GM03348 (cell line): Measurements from ENCODE around the gene NAA60.
A peak's percentile ranks its signal among the peaks of the same experiment; 100 is the strongest.
"Not testable (repeated sequence)": the region's sequence is repeated elsewhere in the genome, so short reads cannot be mapped to it uniquely, and the experiment has no call there.

Experiments
- DNase-seq: peaks from one replicate; pipeline ENCODE4 v3.0.0; 2012; ENCODE audit warnings: low spot score

NAA60 gene

DNA sequence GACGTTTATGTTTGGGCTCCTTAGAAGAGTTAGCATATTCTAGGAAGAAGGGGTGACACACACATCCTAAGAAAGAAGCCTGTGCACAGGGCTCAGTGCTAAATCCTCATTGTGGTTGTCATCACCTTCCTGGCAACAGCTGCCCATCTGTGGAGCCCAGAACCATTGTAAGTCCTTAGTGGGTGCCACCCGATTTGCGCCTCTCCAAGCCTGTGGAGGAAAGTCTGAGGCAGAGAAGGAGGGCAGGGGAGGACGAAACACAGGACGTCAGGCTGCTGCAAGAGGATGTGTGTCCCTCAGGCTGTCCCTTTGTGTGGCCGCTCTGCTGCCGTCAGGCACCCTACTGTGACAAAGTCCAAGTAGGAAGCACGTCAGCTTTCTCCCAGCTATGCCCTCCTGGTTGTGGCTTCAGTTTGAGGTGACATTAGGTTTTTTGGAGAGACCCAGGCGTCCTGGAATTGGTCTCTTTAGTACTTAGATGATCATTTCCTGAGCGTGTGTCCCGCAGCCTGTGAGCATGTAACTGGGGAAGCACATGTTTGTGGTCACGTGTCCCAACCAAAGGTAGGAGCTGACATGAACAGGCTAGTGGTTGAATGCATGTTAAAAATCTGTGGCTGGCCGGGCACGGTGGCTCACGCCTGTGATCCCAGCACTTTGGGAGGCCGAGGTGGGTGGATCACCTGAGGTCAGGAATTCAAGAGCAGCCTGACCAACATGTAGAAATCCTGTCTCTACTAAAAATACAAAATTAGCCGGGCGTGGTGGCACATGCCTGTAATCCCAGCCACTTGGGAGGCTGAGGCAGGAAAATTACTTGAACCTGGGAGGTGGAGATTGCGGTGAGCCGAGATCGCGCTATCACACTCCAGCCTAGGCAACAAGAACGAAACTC lies 68.1 kb downstream of the NAA60 start:
- DNase-seq = no peak

DNA sequence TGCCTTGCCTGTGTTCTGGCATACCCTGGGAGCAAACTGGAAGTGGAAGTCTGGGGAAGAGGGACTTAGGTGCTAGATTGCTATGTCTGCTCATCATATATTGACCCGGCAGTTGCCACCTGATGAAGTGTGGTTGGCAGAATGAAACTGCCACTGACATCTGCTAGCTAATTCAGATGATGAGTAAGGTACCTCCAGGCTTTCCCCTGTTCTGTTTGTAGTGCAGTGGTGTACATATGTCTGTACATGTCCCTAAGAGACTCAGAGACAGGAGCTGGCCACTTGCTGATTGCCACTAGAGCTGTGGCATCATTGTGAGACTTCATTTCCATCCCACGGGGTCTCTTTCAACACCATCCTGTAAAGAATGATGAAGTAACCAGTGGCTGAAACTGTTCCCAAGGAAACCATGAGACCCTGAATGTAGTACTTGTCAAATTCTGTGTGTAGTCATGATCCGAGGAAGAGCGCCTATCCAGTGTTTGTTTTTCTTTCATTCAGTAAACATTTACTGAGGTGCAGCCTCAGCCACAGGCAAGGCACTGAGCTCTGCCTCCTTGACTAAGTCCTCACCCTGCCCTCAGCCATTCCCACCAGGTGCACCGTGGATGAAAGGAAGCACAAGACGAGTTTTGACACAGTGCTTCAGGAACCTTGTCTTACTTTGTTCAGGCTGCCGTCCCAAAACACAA lies 70.6 kb downstream of the NAA60 start:
- DNase-seq = no peak

- DNase-seq = no peak
These were observed 71.1 kb downstream of the NAA60 start for GRCh38 chr16:3514621-3515020.

DNA sequence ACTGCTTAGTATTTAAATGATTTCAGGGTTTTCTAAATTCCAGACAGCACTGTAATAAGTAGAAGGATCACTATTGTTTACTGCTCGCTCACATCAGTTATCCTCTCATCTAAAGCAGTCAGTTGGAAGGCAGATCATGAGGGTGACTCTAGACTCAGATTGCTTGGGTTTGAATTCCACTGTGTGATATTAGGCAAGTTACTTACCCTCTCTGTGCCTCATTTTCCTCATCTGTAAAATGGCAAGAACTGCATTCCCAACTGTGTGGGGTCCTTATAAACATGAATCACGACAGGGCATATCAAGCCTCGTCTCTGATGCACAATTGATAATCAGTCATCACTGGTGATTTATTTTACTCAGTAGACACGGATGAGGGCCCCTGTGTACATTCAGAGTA lies 72.4 kb downstream of the NAA60 start:
- no peak for DNase-seq

DNA sequence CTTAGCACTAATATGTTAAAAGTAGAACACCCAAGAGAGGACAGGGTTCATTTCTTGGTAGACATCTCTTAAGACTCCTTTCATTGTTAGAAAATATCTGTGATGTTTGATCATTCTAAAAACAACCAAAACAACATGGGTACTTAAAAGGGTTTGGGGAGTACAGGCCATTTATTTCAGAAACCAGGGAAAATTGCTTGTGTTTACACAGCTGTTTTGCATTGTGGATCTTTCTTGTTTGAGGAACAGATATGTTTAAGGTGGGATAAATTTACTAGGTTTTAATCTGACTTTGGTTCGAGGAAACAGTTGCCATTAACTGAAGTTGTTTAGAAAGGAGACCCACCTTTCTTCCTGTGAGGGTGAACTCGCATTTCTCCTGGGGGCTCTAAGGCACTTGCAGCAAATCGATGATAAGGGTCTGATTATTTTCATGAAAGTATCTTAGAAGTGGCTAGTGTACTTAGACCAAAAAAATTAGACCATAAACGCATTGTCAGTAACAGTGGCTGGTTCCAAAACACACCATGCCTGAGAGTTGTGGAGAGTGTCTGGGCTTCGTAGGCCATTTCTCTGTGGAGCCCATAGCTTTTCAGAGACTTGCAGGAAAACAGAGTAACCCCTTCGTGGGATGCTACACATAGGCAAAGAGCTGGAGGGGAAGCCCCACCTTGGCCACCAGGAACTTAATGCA lies 75.0 kb downstream of the NAA60 start:
- DNase-seq = no peak

DNA sequence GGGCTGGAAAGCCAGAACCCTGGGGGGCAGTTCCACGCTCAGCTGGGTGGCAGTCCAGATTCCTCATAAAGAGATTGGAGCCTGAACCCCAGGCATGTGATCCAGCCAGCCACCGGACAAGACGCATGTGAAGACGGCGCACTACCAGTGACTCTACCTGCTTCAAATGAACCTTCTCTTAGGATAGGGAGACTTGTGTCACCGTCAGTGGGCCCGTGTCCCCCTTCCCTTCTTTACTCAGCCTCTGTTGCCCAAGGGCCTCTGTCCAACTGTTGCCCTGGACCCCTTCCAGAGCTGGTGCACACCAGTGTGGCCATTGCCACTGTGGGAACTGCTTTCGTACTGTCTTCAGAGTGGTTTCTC lies 75.5 kb downstream of the NAA60 start:
- DNase-seq = no peak

GRCh38 chr16:3519581-3519980 lies 76.1 kb downstream of the NAA60 start:
- no peak for DNase-seq

DNA sequence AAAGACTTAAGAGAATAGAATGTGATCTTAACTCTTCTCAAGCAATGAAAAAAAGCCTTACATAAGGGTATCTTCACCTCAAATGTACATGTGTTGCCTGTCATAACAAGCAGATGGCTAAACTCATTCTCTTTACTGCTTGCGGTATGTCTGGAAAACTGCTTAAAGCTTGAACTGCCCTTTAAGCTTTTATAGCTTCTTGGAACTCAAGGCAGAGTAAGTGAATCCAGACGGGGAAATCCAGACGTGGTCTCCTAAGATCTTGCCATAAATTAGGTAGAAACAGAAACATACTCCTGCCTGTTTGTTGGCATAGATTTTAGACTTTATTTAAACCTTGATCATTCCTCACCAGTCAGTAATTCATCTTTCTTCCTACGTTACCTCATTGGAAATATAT lies 76.9 kb downstream of the NAA60 start:
- peak; percentile 39 for DNase-seq

- DNase-seq = peak; percentile 24
These were observed 77.4 kb downstream of the NAA60 start for GRCh38 chr16:3520841-3521240.

- DNase-seq = no peak
These were observed 79.8 kb downstream of the NAA60 start for GRCh38 chr16:3523281-3523680.

DNA sequence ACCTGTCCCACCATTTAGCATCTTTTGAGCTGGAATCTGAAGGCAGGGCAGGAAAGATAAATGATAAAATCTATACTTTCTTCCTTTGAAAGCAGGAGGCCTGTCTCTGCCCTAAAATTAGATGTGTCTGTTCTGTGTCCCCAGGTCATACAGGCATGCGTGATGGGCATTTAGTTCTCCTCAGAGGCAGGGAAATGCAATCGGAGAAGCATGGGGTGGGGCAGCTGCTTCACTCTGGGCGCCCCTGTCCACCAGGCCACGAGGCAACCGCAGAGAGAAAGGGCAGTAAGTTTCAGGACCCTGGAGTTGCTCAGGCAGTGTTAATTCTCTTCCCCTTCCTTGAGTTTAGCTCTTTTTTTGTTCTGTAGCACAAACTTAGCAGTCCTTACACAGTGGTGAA lies 82.5 kb downstream of the NAA60 start:
- no peak for DNase-seq

- DNase-seq = not testable (repeated sequence)
These were observed 83.8 kb downstream of the NAA60 start for GRCh38 chr16:3527216-3527829.

GRCh38 chr16:3528406-3528805 lies 84.9 kb downstream of the NAA60 start:
- no peak for DNase-seq

- DNase-seq = no peak
These were observed 85.7 kb downstream of the NAA60 start for GRCh38 chr16:3529175-3529574.

DNA sequence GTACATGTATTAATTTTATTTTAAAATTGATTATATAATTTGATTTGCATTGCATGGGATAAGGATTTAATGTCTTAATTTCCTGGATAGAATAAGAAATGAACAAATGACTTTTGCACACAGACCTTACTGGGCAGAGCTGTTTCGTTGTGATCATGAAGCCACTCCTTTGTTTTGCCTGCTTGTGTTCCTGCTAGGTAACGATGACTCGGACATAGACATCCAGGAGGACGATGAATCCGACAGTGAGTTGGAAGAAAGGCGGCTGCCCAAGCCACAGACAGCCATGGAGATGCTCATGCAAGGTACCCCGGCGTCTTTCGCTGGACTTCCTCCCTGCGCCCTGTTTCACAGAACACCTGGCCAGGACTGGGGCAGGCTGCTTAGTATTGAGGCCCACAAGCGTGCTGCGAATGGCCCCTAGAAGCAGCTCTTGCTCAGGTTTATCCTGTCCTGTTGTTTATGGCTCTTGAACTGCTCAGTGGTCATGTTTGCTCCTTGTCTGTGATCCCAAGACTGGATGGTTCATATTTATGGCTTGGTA lies 87.0 kb downstream of the NAA60 start:
- DNase-seq = no peak

DNA sequence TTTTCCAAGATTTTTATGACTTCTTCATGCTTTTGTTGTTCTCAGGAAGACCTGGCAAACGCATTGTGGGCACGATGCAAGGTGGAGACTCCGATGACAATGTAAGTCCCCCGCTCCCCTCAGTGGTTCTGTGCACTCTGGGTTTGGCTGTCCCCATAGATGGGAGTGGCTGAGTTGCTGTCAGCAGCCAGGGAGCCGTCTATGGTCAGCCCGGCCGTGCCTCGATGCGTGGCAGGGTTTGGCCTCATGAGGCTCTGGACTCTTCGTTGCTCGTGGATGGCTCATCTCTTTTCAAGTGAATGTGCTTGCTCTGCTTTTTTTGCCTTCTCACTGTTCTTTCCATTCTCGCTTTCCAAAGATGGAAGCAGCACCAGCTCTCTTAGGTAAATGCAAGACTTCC lies 89.3 kb downstream of the NAA60 start:
- no peak for DNase-seq

DNA sequence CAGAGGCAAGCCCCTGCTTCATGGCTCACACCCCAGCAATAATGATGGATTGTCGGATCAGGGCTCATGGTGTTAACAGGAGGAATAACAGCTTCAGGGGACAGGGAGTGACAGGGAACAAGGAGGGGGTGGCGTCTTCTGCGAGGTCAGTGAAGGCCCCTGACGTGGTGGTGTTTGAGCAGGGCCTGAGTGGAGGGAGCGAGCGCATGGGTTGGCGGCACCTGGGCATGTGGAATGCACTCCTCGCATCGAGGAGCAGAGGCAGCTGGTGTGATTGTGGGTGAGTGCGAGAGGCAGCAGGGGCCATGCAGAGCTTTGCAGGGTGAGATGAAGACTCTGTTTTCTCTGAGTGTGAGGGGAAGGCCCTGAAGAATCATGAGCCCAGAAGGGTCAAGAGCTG lies 90.6 kb downstream of the NAA60 start:
- DNase-seq = no peak

DNA sequence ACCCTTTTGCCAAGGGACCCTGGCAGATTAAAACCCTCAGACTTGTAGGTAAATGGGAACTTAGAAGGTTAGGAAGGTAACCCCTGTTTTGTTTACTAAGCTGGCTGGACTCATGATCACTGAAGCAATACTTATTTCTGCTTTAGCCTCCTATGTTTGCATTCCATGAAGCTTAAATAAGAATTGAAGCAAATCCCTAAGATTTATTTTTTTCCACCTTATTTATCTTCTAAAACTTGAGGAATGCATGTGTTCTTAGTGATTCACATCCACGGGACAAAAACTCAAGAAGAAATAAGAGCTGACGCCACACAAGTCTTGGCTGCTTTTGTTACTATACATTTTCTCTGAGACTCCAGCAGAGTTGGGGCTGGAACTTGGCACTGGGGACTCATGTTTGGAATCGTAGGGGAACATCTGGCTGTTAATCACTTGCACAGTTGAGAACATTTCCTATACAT lies 92.8 kb downstream of the NAA60 start:
- DNase-seq = peak; percentile 35
